Measurements from ENCODE around the gene ACTR3C.

ACTR3C gene

DNA sequence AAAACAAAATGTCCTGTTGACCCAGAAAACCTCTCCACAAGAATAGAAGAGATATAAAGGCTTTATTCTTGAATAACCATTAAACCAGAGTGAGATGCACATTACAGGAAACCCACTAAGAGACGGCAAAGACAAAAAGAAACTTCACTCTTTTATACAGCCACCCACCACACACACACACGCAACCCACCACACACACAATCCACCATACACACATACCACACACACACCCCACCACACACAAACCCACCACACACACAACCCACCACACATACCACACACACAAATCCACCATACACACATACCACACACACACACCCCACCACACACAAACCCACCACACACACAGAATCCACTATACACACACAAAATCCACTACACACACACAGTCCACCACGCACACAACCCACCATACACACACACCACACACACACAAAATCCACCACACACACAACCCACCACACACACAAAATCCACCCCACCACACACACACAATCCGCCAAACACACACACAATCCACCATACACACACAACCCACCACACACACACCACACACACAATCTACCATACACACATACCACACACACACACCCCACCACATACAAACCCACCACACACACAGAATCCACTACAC, 35.8 kb upstream of the ACTR3C start:
- no peak for DNase-seq

DNA sequence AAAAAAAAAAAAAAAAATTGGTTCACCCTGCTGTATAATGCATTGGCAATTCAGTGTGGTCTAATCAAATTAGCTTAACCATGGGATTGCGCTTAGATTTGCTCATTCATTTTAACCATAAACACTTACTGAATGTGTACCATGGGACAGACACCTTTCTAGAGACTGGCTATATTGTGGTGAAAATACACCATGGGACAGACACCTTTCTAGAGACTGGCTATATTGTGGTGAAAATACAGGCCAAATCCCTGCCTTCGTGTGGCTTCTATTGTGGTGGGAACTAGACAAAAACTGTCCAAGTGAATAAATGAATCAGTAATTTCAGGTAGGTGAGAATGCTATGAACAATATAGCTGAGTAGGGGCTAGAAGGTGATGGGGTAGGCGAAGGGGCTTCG, 35.1 kb upstream of the ACTR3C start:
- no peak for DNase-seq

DNA sequence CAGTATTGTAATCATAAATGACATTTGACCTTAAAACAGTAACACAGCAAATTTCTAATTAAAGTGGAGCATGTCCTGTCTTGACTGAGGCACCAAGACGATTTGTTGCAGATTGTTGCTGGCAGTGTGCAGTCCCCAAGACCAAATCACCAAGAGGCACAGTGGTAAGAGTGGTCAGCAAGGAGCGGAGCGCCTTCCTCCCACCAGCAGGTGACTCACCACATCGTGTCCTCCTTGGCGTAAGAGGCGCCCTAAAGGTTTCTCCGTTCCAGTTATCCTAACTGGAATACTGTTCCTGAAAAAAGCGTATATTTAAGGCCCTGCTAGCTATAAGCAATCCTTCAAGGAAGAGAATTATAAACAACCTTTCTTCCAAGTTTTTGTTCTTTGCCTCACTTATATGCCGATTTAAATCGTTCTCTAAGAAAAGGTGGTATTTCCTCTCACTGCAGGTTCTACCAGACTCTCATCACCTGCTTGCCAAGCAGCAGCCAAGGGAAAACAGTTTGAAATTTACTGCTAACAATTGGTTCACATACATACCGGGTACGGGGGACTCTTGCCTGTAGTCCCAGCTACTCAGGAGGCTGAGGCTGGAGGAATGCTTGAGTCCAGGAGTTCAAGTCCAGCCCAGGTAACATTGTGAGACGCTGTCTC, 34.6 kb upstream of the ACTR3C start:
- DNase-seq, result no peak

DNA sequence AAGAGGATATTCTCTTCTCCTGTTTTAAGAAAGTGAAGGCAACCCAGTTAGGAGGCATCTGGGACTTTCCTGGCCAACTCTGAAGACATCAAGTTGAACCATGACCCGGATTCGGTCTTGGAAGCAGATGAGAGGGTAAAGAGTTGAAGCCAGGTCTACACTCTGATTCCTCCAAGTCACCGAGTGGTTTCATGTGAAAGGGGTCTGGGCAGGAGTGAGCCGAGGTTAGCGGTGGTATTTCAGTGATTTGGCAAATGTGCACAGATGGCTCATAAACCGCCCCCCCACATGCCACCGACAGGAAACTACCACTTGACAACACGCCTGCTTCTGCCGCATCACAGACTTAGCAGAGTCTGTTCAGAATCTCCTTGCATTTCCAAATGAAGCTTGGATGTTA, 33.9 kb upstream of the ACTR3C start:
- peak; percentile 58 for DNase-seq

GRCh38 chr7:150356265-150356897, 33.0 kb upstream of the ACTR3C start:
- DNase-seq, result peak; percentile 44

GRCh38 chr7:150355666-150356059, 32.3 kb upstream of the ACTR3C start:
- DNase-seq, result no peak

- DNase-seq, result no peak
These were observed 28.3 kb upstream of the ACTR3C start for GRCh38 chr7:150351587-150352194.

GRCh38 chr7:150346922-150347321, 23.6 kb upstream of the ACTR3C start:
- DNase-seq, result no peak

DNA sequence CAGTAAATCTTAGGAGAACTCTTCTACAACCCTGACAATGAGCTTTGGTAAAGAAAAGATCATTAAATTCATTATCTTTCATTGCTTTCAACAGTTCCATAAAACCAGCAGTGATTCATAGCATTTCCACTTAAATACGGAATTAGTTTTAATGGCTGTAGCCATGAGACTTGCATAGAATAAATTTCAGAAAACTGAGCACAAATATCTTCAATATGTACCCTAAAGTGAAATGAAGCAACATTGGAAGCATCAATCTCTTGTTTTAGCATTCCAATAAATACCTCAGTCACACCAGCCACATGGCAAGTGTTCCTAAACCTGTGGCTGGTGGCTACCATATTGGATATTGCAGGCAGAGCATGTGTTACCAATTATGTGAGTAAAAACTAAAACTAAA, 21.7 kb upstream of the ACTR3C start:
- no peak for DNase-seq

- no peak for DNase-seq
These were observed 21.0 kb upstream of the ACTR3C start for GRCh38 chr7:150344299-150344698.

DNA sequence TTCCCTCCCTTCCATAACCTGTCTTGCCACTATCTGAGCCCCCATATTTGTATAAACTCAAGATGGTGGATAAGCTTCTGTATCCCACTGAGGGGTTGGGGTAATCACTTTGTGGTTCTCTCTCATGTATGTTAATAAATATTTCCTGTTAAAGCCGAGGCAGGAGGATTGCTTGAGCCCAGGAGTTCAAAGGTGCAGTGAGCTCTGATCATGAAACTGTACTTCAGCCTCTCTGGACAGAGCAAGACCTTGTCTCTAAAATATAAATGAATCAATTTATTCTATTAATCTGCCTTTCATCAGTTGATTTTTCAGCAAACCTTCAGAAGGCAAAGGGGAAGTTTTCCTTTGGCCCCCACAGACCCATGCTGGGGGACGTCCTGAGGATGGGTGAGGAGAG, 19.9 kb upstream of the ACTR3C start:
- no peak for DNase-seq

DNA sequence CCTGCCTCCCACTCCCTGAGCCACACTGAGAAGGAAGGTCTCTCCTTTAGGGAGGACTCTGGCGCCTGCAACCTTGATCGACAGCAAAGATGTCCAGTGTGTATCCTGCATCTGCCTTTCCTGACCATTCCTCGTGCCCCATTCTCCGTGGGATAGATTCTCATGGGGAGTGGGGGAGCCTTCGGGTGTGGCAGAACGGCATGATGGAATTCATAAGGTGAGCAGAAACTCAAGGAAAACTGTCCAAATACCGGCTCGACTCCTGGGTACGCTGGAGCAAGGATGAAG, 18.7 kb upstream of the ACTR3C start:
- DNase-seq, result no peak

DNA sequence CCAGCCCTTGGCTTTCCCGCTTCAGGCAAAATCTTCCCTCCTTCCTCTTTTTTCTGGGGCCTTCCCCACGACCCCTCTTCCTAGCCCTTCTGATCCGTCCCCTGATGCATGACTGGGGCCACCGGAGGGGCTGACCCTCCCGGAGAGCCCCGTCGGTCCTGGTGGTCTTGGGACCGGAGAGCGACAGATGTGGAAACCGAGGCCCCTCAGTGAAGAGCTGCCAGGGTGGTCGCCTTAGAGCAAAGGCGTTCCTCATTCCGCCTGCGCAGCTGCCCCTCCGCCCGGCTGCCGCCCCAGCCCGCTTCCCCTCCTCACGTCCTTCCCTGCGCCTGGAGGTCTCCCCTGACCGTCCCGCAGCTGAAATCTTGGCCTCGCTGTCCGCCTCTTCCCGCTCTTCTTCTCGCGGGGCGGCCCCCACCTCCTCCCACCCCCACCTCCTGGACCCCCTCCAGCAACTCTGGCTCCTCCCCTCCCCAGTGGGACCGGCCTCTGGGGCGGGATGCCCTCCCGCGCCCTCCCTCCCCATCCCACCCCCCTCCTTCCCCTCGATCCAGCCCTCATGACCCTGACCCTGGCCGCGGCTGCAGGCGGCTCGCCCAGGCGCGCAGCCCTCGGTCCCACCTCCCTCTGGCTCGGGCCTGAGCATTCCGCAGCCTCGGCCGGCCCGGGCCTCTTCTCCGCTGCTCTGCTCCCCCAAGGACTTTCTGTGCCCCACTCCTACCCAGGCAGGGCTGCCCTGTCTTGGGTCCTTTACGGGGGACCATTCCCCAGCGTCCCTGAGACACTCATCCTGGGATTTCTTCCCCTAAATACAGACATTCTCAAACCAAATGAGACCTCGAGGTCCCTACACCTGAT, 18.1 kb upstream of the ACTR3C start, which contains the start of gene RARRES2:
TSS of gene RARRES2 (minus strand) at position 367 of the 858 bp plus-strand sequence. CDS start 1,020 bp downstream, outside the sequence.
- DNase-seq, result no peak

- DNase-seq, result no peak
These were observed 17.5 kb upstream of the ACTR3C start for GRCh38 chr7:150340875-150341262.

DNA sequence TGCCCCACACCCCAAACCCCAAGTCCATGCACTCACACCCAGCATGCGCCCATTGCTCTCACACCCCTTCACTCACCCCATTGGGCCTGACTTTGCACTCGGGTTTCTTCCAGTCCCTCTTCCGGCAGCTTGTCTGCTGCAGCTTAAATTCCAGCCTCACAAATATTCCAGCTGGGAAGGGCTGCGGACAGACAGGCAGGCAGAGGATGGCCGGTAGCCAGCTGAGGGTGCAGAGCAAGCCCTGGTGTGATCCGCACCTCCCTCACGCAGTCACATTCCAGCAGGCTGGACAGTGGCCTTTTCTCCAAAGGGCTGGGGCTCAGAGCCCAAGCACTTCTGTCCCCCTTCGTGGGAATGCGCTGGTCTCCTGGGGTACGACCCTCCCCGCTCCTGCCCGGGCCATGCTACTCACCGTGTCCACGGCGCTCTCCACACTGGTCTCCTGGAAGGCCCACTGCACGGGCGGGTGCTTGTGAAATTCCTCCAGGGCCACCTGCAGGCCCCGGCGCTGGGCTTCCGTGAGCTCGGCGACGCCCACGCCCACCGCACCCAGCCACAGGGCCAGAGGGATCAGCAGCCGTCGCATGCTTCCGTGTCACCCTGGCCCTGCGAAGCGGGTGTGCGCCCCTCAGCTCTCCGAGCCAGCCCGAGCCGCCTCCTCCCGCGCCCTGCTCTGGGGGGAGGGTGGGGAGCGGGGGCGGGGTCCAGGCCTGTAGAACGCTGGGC, 16.8 kb upstream of the ACTR3C start:
- no peak for DNase-seq

DNA sequence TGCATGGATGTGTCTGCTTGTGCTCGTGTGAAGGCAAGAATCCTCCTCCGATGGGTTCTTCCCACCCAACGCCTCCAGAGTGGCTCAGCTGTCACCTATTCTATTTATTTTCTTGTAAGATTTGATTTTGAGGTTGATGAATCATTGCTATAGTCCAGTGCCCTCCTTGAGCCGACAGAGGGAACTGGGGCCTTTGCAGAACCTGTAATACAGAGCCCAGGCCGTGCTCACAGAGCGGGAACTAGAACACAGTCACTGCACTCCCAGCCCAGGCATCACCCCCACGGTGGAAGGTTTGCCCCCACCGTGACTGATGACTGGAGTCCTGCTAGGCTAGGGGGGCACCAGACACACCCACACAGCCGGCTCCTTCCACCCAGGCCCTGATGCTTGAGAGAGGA, 16.1 kb upstream of the ACTR3C start:
- DNase-seq, result no peak

DNA sequence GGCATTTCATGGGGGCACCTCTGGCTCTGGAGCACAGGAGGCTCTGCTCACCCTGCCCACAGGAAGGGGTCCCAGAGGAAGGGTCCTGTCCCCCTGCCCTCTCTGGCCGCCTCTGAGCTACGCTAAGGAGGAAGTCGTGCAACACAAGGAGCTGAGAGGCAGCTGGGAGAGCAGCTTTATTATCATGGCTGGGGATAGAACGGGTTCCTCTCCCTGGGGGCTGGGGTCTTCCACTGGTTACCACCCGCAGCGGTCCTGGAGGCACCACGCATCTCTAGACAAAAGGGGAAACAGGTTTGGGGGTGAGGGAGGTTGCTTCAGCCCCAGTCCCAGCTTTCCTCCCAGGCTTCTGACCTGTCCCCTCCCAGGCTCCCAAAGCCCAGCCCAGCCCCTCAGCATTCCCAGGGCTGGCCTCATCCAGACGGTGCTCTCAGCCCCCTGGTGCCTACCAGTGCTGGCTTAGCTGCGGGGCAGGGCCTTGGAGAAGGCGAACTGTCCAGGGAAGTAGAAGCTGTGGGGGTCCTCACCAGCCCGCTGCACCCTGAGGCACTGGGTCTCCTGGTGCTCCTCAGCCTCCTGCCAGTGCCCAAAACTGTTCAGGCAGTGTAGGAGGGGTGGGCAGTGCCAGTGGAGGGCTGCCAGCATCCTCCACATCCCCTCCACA, 15.0 kb upstream of the ACTR3C start:
- no peak for DNase-seq

GRCh38 chr7:150337659-150338081, 14.3 kb upstream of the ACTR3C start:
- no peak for DNase-seq

DNA sequence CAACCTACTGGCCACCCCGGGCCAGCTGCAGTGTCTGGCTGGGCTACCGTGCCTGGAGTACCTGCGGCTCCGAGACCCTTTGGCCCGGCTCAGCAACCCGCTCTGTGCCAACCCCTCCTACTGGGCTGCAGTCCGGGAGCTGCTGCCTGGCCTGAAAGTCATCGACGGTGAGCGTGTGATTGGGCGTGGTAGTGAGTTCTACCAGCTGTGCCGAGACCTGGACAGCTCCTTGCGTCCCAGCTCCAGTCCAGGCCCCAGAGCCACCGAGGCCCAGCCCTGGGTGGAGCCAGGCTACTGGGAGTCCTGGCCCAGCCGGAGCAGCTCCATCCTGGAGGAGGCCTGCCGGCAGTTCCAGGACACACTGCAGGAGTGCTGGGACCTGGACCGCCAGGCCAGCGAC, 13.8 kb upstream of the ACTR3C start:
- DNase-seq, result no peak

DNA sequence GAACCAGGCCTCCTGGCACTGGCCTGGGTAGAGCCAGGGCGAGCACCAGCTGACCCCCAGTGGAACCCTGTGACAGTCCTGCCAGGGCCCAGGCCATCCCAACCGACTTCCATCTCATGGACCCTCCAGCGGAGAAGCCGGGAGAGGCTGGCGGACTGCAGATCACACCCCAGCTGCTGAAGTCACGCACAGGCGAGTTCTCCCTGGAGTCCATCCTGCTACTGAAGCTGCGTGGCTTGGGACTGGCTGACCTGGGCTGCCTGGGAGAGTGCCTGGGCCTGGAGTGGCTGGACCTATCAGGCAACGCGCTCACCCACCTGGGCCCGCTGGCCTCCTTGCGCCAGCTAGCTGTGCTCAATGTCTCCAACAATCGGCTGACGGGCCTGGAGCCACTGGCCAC, 13.4 kb upstream of the ACTR3C start:
- DNase-seq, result no peak

DNA sequence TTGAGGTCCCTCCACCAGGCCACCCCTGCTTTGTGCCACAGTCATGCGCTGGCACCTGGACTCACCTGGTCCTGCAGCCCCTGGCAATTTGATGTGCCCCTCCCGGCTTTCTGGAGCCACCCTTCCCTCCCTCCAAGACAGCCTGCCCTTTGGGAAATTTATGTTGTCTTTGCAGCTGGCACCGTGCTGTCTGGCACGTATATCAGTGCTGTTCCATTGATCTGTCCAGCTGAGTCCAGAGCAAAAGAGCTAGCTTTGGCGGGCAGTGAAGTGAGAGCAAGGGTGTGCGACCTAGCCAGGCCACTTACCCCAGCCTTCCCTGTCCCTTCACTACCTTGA, 12.4 kb upstream of the ACTR3C start:
- no peak for DNase-seq

Measured in activated CD4-positive, alpha-beta T cell treated with anti-CD3 and anti-CD28 coated beads, Interleukin-2, Interleukin-6, amounts not matched to agents 100 ng/mL and 50 ng/mL, durations not matched to agents 16 hours and 8 hours (primary cell).